ENCODE results near the gene MACF1. TPM values are rescaled to one million over a fixed set of nuclear protein-coding genes. Genes with fewer than 3 reads are reported as not detected.
A peak's percentile ranks its signal among the peaks of the same experiment; 100 is the strongest.
"Not testable (repeated sequence)": the region's sequence is repeated elsewhere in the genome, so short reads cannot be mapped to it uniquely, and the experiment has no call there.

MACF1 gene
- total RNA-seq, 5 donors from 2014 or later (not counting 1 experiment from before 2014, with no cell fraction given): 232 to 596 (median 258) TPM

- not testable (repeated sequence) for DNase-seq; ATAC-seq (replicated peaks in 1 of 4); H3K4me1 ChIP-seq (ENCODE audit: control insufficient read depth in 1 of 2, extremely low read depth in 1 of 2, insufficient read depth in 2 of 2, low read length in 2 of 2); H3K4me3 Mint-ChIP-seq; H3K9me3 Mint-ChIP-seq; H3K27me3 Mint-ChIP-seq; H3K9me3 ChIP-seq; H3K27ac ChIP-seq (ENCODE audit: low read length); H3K27ac Mint-ChIP-seq; H3K4me3 ChIP-seq (ENCODE audit: control insufficient read depth in 1 of 2, extremely low read depth in 1 of 2, low read length in 1 of 2); H3K27me3 ChIP-seq (replicated peaks in 1 of 2; ENCODE audit: control insufficient read depth in 2 of 2, extremely low read depth in 1 of 2, insufficient read depth in 2 of 2, low read length in 1 of 2); H3K4me1 Mint-ChIP-seq
- WGBS (ENCODE audit: insufficient coverage): no CpG with 5 or more reads among the region's 16 CpGs
- peaks cover 12 to 81% of the 10 kb centered on the region in 2 donors for H3K36me3 ChIP-seq (ENCODE audit: control insufficient read depth in 2 of 2, extremely low read depth in 1 of 2, insufficient read depth in 1 of 2, low read length in 1 of 2)
- H3K36me3 Mint-ChIP-seq: peaks cover 59% of the 10 kb centered on the region
- POLR2A ChIA-PET: interaction anchor here in 1 of 2 donors (0.7 kb wide), 1 partner anchor 51 kb away, joined by 3 read pairs; no protein-coding TSS in a partner anchor
- CTCF ChIA-PET: interaction anchor here in 1 of 2 donors (0.8 kb wide), 1 partner anchor 21 kb away, joined by 3 read pairs; no protein-coding TSS in a partner anchor
These were observed 262.7 kb downstream of the MACF1 start for GRCh38 chr1:39467108-39467720.

- no peak overlapping the region for H3K4me3 ChIP-seq (ENCODE audit: control insufficient read depth in 1 of 2, extremely low read depth in 1 of 2, low read length in 1 of 2)
- Mint-ChIP-seq H3K9me3 (no peaks in the 10 kb centered on the region), H3K4me1 (peaks cover 0 to 4% (median 0%) of the 10 kb centered on the region in 3 donors), H3K27me3 (no peaks in the 10 kb centered on the region), H3K36me3 (peaks cover 59% of the 10 kb centered on the region), H3K27ac (peak overlapping the region; percentile 4 to 11), H3K4me3 (no peak overlapping the region)
- no peak overlapping the region for H3K27ac ChIP-seq (ENCODE audit: low read length)
- no peaks in the 10 kb centered on the region for H3K9me3 ChIP-seq
- POLR2A ChIA-PET: no interaction called here
- H3K27me3 ChIP-seq (replicated peaks in 1 of 2; ENCODE audit: control insufficient read depth in 2 of 2, extremely low read depth in 1 of 2, insufficient read depth in 2 of 2, low read length in 1 of 2): no peaks in the 10 kb centered on the region
- H3K36me3 ChIP-seq (ENCODE audit: control insufficient read depth in 2 of 2, extremely low read depth in 1 of 2, insufficient read depth in 1 of 2, low read length in 1 of 2): peaks cover 8 to 79% of the 10 kb centered on the region in 2 donors
- ATAC-seq (replicated peaks in 1 of 4): no peak
- CTCF ChIA-PET: no interaction called here
- WGBS (ENCODE audit: insufficient coverage): 100% methylated on average over 2 of the region's 3 CpGs
- DNase-seq: no peak
- H3K4me1 ChIP-seq (ENCODE audit: control insufficient read depth in 1 of 2, extremely low read depth in 1 of 2, insufficient read depth in 2 of 2, low read length in 2 of 2): no peaks in the 10 kb centered on the region
These were observed 264.7 kb downstream of the MACF1 start for GRCh38 chr1:39469150-39469549.

GRCh38 chr1:39470040-39470439 lies 265.5 kb downstream of the MACF1 start:
- Mint-ChIP-seq H3K27me3 (no peaks in the 10 kb centered on the region), H3K4me1 (peaks cover 0 to 4% (median 0%) of the 10 kb centered on the region in 3 donors), H3K36me3 (peaks cover 61% of the 10 kb centered on the region), H3K9me3 (no peaks in the 10 kb centered on the region), H3K27ac (no peak overlapping the region), H3K4me3 (no peak overlapping the region)
- CTCF ChIA-PET: no interaction called here
- no peak overlapping the region for H3K4me3 ChIP-seq (ENCODE audit: control insufficient read depth in 1 of 2, extremely low read depth in 1 of 2, low read length in 1 of 2)
- H3K27me3 ChIP-seq (replicated peaks in 1 of 2; ENCODE audit: control insufficient read depth in 2 of 2, extremely low read depth in 1 of 2, insufficient read depth in 2 of 2, low read length in 1 of 2): no peaks in the 10 kb centered on the region
- H3K4me1 ChIP-seq (ENCODE audit: control insufficient read depth in 1 of 2, extremely low read depth in 1 of 2, insufficient read depth in 2 of 2, low read length in 2 of 2): no peaks in the 10 kb centered on the region
- H3K27ac ChIP-seq (ENCODE audit: low read length): no peak overlapping the region
- ATAC-seq (replicated peaks in 1 of 4) (no peak), DNase-seq (no peak)
- H3K9me3 ChIP-seq: no peaks in the 10 kb centered on the region
- H3K36me3 ChIP-seq (ENCODE audit: control insufficient read depth in 2 of 2, extremely low read depth in 1 of 2, insufficient read depth in 1 of 2, low read length in 1 of 2): peaks cover 12 to 78% of the 10 kb centered on the region in 2 donors
- POLR2A ChIA-PET: no interaction called here

GRCh38 chr1:39472826-39473225 lies 268.3 kb downstream of the MACF1 start:
- Mint-ChIP-seq H3K27me3 (no peaks in the 10 kb centered on the region), H3K4me3 (no peak overlapping the region), H3K36me3 (peaks cover 55% of the 10 kb centered on the region), H3K4me1 (peaks cover 0 to 4% (median 0%) of the 10 kb centered on the region in 3 donors), H3K9me3 (no peaks in the 10 kb centered on the region), H3K27ac (no peak overlapping the region)
- ChIA-PET POLR2A (interaction anchor here in 1 of 2 donors (1.2 kb wide), 1 partner anchor 14 kb away, joined by 3 read pairs; no protein-coding TSS in a partner anchor), CTCF (no interaction called here)
- peaks cover 4 to 76% of the 10 kb centered on the region in 2 donors for H3K36me3 ChIP-seq (ENCODE audit: control insufficient read depth in 2 of 2, extremely low read depth in 1 of 2, insufficient read depth in 1 of 2, low read length in 1 of 2)
- H3K27ac ChIP-seq (ENCODE audit: low read length): no peak overlapping the region
- no peak overlapping the region for H3K4me3 ChIP-seq (ENCODE audit: control insufficient read depth in 1 of 2, extremely low read depth in 1 of 2, low read length in 1 of 2)
- DNase-seq (no peak), ATAC-seq (replicated peaks in 1 of 4) (no peak)
- no peaks in the 10 kb centered on the region for H3K4me1 ChIP-seq (ENCODE audit: control insufficient read depth in 1 of 2, extremely low read depth in 1 of 2, insufficient read depth in 2 of 2, low read length in 2 of 2)
- no peaks in the 10 kb centered on the region for H3K9me3 ChIP-seq
- WGBS (ENCODE audit: insufficient coverage): 100% methylated on average over 7 of the region's 7 CpGs
- no peaks in the 10 kb centered on the region for H3K27me3 ChIP-seq (replicated peaks in 1 of 2; ENCODE audit: control insufficient read depth in 2 of 2, extremely low read depth in 1 of 2, insufficient read depth in 2 of 2, low read length in 1 of 2)

GRCh38 chr1:39473324-39473723 lies 268.8 kb downstream of the MACF1 start:
- DNase-seq (no peak), ATAC-seq (replicated peaks in 1 of 4) (no peak)
- Mint-ChIP-seq H3K4me3 (no peak overlapping the region), H3K27ac (no peak overlapping the region), H3K27me3 (no peaks in the 10 kb centered on the region), H3K36me3 (peaks cover 55% of the 10 kb centered on the region), H3K4me1 (peaks cover 0 to 4% (median 0%) of the 10 kb centered on the region in 3 donors), H3K9me3 (no peaks in the 10 kb centered on the region)
- ChIA-PET POLR2A (interaction anchor here in 1 of 2 donors (1.2 kb wide), 1 partner anchor 13 kb away, joined by 3 read pairs; no protein-coding TSS in a partner anchor), CTCF (no interaction called here)
- H3K4me3 ChIP-seq (ENCODE audit: control insufficient read depth in 1 of 2, extremely low read depth in 1 of 2, low read length in 1 of 2): no peak overlapping the region
- peaks cover 4 to 72% of the 10 kb centered on the region in 2 donors for H3K36me3 ChIP-seq (ENCODE audit: control insufficient read depth in 2 of 2, extremely low read depth in 1 of 2, insufficient read depth in 1 of 2, low read length in 1 of 2)
- no peak overlapping the region for H3K27ac ChIP-seq (ENCODE audit: low read length)
- H3K9me3 ChIP-seq: no peaks in the 10 kb centered on the region
- WGBS (ENCODE audit: insufficient coverage): 100% methylated on average over 3 of the region's 4 CpGs
- H3K27me3 ChIP-seq (replicated peaks in 1 of 2; ENCODE audit: control insufficient read depth in 2 of 2, extremely low read depth in 1 of 2, insufficient read depth in 2 of 2, low read length in 1 of 2): no peaks in the 10 kb centered on the region
- H3K4me1 ChIP-seq (ENCODE audit: control insufficient read depth in 1 of 2, extremely low read depth in 1 of 2, insufficient read depth in 2 of 2, low read length in 2 of 2): no peaks in the 10 kb centered on the region

DNA sequence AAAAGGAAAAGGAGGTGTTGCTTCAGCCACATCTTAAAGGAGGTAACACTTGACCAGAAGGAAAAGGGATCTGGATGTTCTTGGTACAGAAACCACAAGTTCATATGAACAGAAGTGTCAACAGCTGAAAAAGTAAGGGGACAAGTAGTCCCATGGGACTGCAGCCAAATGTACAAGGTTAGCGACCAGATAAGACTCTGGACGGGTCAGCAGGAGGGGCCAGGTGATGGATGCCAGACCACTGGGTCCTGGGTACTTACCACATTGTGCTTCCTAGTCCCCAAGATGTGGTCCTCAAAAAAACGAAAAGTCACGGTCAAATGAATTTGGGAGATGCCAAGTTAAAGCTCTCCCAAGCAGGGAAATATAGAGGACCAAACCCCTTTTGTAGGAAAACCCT lies 270.3 kb downstream of the MACF1 start:
- POLR2A ChIA-PET: no interaction called here

More for the DNA sequence above, 270.3 kb downstream of the MACF1 start:
- Mint-ChIP-seq H3K27me3 (no peaks in the 10 kb centered on the region), H3K27ac (no peak overlapping the region), H3K9me3 (no peaks in the 10 kb centered on the region), H3K36me3 (peaks cover 53% of the 10 kb centered on the region), H3K4me3 (no peak overlapping the region), H3K4me1 (no peaks in the 10 kb centered on the region)
- H3K4me1 ChIP-seq (ENCODE audit: control insufficient read depth in 1 of 2, extremely low read depth in 1 of 2, insufficient read depth in 2 of 2, low read length in 2 of 2): no peaks in the 10 kb centered on the region
- H3K9me3 ChIP-seq: no peaks in the 10 kb centered on the region
- CTCF ChIA-PET: no interaction called here
- 93% methylated on average over 2 of the region's 4 CpGs for WGBS (ENCODE audit: insufficient coverage)
- no peaks in the 10 kb centered on the region for H3K27me3 ChIP-seq (replicated peaks in 1 of 2; ENCODE audit: control insufficient read depth in 2 of 2, extremely low read depth in 1 of 2, insufficient read depth in 2 of 2, low read length in 1 of 2)
- H3K36me3 ChIP-seq (ENCODE audit: control insufficient read depth in 2 of 2, extremely low read depth in 1 of 2, insufficient read depth in 1 of 2, low read length in 1 of 2): peaks cover 4 to 68% of the 10 kb centered on the region in 2 donors
- H3K27ac ChIP-seq (ENCODE audit: low read length): no peak overlapping the region
- no peak overlapping the region for H3K4me3 ChIP-seq (ENCODE audit: control insufficient read depth in 1 of 2, extremely low read depth in 1 of 2, low read length in 1 of 2)
- DNase-seq (no peak), ATAC-seq (replicated peaks in 1 of 4) (no peak)
